Muscle of leg (tissue), 11 donors: ENCODE results near the gene TMEM131L. TPM values are rescaled to one million over a fixed set of nuclear protein-coding genes. Genes with fewer than 3 reads are reported as not detected.

Source experiments
- DNase-seq: peaks from one replicate; pipeline ENCODE4 v3.0.0; 2013
- H3K27ac ChIP-seq: one replicate; pipeline ENCODE4 v1.5.1; 2013; ENCODE audit warnings: mild to moderate bottlenecking, low read length, control low read depth
- H3K27me3 ChIP-seq: one replicate; pipeline ENCODE4 v1.6.1; 2013; ENCODE audit warnings: low read length; ENCODE audit not compliant: control insufficient read depth, insufficient read depth
- H3K36me3 ChIP-seq: one replicate; pipeline ENCODE4 v1.6.1; 2013; ENCODE audit warnings: low read length; ENCODE audit not compliant: control insufficient read depth, insufficient read depth
- H3K4me1 ChIP-seq: one replicate; pipeline ENCODE4 v1.6.1; 2013; ENCODE audit warnings: low read length; ENCODE audit not compliant: control insufficient read depth, insufficient read depth
- H3K4me3 ChIP-seq: one replicate; pipeline ENCODE4 v1.5.1; 2013; ENCODE audit warnings: low read length, control low read depth
- H3K9me3 ChIP-seq: replicated peaks from 2 replicates; pipeline ENCODE4 v1.6.1; 2013; ENCODE audit warnings: low read depth, low read length; ENCODE audit not compliant: control insufficient read depth
- WGBS: methylation state at CpG from one replicate; pipeline ENCODE4 v1.1.5; 2013; ENCODE audit warnings: missing lambda C conversion rate; ENCODE audit not compliant: insufficient coverage; 5-methylcytosine and 5-hydroxymethylcytosine counted together
- polyA plus RNA-seq, 8 donors: library from polyadenylated mRNA; unstranded; fragments of 120-200 nt; gene quantifications; one replicate each; pipeline versions ENCODE4 v1.2.1 to v1.2.3, GENCODE V29; 2013; ENCODE audit warnings: inconsistent platforms in 1 of 8, low replicate concordance in 1 of 8; ENCODE audit not compliant: insufficient read length in 8 of 8, insufficient read depth in 1 of 8
- total RNA-seq: library from RNA; stranded (reverse); fragments of 120-200 nt; gene quantifications from one replicate; pipeline ENCODE4 v1.2.4, GENCODE V29; 2013

Gene TMEM131L
- total and polyA plus RNA-seq, 9 donors = 35.1 to 69.6 (median 43.1) TPM

DNA sequence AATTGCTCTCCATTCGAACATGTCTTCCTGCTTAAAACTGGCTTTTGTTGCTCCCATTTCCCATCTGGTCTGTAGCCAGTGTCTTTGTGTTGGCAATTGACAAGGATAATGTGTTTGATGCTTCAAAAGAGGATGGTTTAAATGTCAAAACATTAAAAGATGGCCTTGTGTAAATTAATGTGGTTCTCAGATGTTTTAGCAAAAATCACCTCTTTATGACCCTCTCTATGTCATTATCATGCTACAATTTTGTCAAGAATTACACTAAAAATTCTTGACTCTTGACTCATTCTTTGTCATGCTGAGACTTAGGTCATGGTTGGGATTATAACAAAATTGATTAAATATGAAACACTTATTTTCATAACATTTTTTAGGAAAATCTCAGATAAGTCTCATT is 47.4 kb downstream of the TMEM131L start:
- H3K27me3 ChIP-seq = no peaks in the 10 kb centered on the region
- no CpG with 5 or more reads among the region's 1 CpG for WGBS
- peaks cover 9% of the 10 kb centered on the region for H3K4me1 ChIP-seq
- DNase-seq = no peak
- H3K36me3 ChIP-seq = peaks cover 3% of the 10 kb centered on the region
- H3K27ac ChIP-seq = no peak overlapping the region
- no peaks in the 10 kb centered on the region for H3K9me3 ChIP-seq
- H3K4me3 ChIP-seq = no peak overlapping the region

- Histone ChIP-seq H3K4me1 (peaks cover 13% of the 10 kb centered on the region), H3K36me3 (no peaks in the 10 kb centered on the region), H3K9me3 (no peaks in the 10 kb centered on the region), H3K27ac (peak overlapping the region; percentile 54), H3K27me3 (no peaks in the 10 kb centered on the region), H3K4me3 (no peak overlapping the region)
- 50% methylated on average over 1 of the region's 3 CpGs for WGBS
- DNase-seq = no peak
These were observed 47.9 kb downstream of the TMEM131L start for GRCh38 chr4:153514001-153514526.

DNA sequence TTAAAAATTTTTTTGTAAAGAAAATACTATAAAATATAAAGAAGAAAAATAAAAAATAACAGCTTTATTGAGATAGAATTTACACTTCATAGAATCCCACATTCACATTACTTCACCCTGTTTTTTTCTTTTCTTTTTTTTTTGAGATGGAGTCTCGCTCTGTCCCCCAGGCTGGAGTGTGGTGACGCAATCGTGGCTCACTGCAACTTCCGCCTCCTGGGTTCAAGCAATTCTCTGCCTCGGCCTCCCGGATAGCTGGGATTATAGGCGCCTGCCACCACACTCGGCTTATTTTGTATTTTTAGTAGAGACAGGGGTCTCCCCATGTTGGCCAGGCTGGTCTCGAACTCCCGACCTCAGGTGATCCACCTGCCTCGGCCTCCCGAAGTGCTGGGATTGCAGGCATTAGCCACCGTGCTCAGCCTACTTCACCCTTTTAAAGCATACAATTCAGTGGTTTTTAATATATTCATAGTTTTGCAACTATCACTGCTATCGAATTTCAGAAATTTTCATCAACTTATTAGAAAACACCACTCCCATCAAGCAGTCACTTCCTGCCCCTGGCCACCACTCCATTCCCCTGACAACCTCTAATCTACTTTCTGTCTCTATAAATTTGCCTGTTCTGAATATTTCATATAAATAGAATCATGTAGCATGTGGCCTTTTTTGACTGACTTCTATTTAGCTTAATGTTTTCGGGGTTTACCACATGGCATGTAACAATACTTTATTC is 48.7 kb downstream of the TMEM131L start:
- H3K36me3 ChIP-seq = no peaks in the 10 kb centered on the region
- 100% methylated on average over 1 of the region's 15 CpGs for WGBS
- no peak overlapping the region for H3K4me3 ChIP-seq
- peaks cover 8% of the 10 kb centered on the region for H3K4me1 ChIP-seq
- H3K9me3 ChIP-seq = no peaks in the 10 kb centered on the region
- H3K27me3 ChIP-seq = no peaks in the 10 kb centered on the region
- DNase-seq = no peak
- H3K27ac ChIP-seq = peak overlapping the region; percentile 18

- Histone ChIP-seq H3K36me3 (no peaks in the 10 kb centered on the region), H3K9me3 (no peaks in the 10 kb centered on the region), H3K4me1 (peaks cover 23% of the 10 kb centered on the region), H3K27ac (no peak overlapping the region), H3K4me3 (no peak overlapping the region), H3K27me3 (no peaks in the 10 kb centered on the region)
- DNase-seq = no peak
- no CpG with 5 or more reads among the region's 3 CpGs for WGBS
These were observed 51.0 kb downstream of the TMEM131L start for GRCh38 chr4:153517159-153517558.

DNA sequence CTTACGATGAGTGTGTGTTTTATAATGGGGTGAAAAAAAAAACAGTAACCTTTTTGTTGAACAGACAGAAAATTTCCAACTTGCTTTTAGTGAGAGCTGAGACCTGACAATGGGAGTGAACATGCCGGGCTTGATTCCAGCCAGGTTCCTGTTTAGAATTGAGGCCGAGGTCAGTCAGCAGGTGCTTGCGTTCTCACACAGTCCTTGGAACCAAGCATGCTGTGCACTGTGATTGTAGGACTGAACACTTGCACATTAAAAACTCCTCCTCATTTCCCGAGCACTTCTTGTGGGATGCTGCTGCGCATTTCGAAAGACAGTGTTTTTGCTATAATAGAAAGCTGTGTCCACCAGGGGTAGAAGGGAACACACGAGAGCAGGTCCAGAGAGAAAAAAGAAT is 51.8 kb downstream of the TMEM131L start:
- no peaks in the 10 kb centered on the region for H3K27me3 ChIP-seq
- no peak overlapping the region for H3K4me3 ChIP-seq
- no peak overlapping the region for H3K27ac ChIP-seq
- H3K9me3 ChIP-seq = no peaks in the 10 kb centered on the region
- 61% methylated on average over 3 of the region's 8 CpGs for WGBS
- peaks cover 27% of the 10 kb centered on the region for H3K4me1 ChIP-seq
- DNase-seq = no peak
- no peaks in the 10 kb centered on the region for H3K36me3 ChIP-seq

DNA sequence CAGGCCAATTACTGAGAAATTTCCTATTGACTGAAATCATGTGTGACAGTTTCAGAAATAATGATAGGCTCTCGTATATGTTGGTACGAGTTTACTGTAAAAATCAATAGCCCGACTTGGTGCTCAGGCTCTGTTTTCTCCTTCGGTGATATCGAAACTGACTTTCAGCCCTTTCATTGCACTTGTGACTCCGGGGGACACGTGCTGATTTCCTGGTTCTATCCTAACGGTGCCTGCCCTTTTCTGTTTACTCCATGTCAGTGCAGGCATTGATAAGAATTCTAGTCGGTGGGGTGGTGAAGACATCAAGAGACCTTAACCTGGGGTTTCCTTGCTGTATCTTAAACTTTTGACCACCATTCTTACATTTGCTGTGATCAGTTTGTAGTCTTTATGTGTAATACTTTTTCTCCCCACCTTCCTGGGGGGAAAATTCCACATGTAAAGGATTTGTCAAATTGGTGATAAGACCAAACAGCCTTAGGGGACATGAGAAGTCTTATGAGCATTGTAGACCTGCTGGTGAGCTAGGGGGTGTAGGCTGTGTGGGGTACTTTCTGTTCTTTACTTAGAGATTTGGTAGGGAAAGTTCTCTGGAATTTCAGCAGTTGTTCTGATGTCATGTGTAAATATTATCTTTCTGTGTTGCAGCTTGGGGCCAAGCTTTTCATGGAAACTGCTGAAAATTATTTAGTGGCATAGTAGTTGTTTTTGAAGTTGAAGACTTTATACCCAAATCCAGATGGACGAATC is 52.7 kb downstream of the TMEM131L start:
- no peak for DNase-seq
- H3K27ac ChIP-seq = peak overlapping the region; percentile 42
- 93% methylated on average over 6 of the region's 10 CpGs for WGBS
- no peaks in the 10 kb centered on the region for H3K9me3 ChIP-seq
- peaks cover 34% of the 10 kb centered on the region for H3K4me1 ChIP-seq
- no peaks in the 10 kb centered on the region for H3K27me3 ChIP-seq
- H3K36me3 ChIP-seq = no peaks in the 10 kb centered on the region
- no peak overlapping the region for H3K4me3 ChIP-seq

GRCh38 chr4:153519687-153520086 is 53.5 kb downstream of the TMEM131L start:
- Histone ChIP-seq H3K9me3 (no peaks in the 10 kb centered on the region), H3K4me1 (peaks cover 40% of the 10 kb centered on the region), H3K27ac (peak overlapping the region; percentile 1), H3K4me3 (no peak overlapping the region), H3K27me3 (no peaks in the 10 kb centered on the region), H3K36me3 (no peaks in the 10 kb centered on the region)
- no peak for DNase-seq
- no CpG with 5 or more reads among the region's 1 CpG for WGBS

DNA sequence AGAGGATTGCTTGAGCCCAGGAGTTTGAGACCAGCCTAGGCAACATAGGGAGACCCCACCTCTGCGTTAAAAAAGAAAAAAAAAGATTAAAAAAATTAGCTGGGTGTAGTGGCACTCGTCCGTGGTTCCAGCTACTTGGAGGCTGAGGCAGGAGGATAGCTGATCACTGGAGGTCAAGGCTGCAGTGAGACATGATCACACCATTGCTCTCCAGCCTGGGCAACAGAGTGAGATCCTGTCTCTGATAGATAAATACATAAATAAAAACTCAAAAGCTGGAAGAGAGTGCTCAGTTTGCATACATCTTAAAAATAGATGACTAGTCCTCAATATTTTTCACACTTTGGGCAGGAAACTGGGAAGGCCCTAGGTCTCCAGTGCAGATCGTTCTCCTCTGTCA is 54.1 kb downstream of the TMEM131L start:
- Histone ChIP-seq H3K27me3 (no peaks in the 10 kb centered on the region), H3K9me3 (no peaks in the 10 kb centered on the region), H3K36me3 (no peaks in the 10 kb centered on the region), H3K4me1 (peaks cover 40% of the 10 kb centered on the region), H3K27ac (peak overlapping the region; percentile 11), H3K4me3 (no peak overlapping the region)
- DNase-seq = no peak
- WGBS = no CpG with 5 or more reads among the region's 4 CpGs

DNA sequence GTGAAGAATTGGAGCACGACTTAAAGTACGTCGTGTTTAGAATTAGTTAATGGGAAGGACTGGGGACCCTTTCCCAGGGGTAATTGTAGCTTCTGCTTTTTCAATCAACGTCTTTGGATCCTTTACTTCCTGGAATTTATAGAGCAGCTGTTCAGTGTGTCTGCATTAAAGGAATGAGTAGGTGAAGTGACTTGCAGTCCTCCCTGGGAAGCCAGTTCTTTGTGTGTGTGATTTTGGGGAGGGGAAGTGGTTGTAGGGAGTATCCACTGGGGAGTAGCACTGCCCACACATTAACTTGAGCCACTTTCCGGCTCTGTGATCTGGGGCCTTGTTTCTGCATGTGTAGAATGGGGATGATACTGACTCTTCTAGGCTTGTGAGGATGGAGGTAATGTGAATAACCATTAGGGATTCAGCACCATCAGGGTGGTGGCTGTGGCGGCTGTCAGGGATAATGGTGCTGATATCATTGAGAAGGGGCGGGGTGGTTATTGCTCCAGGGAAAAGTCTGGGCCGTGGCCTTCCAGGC is 54.7 kb downstream of the TMEM131L start:
- H3K36me3 ChIP-seq = no peaks in the 10 kb centered on the region
- H3K27me3 ChIP-seq = no peaks in the 10 kb centered on the region
- H3K9me3 ChIP-seq = no peaks in the 10 kb centered on the region
- WGBS = 33% methylated on average over 1 of the region's 8 CpGs
- H3K4me3 ChIP-seq = no peak overlapping the region
- peak overlapping the region; percentile 11 for H3K27ac ChIP-seq
- peaks cover 40% of the 10 kb centered on the region for H3K4me1 ChIP-seq
- DNase-seq = no peak

DNA sequence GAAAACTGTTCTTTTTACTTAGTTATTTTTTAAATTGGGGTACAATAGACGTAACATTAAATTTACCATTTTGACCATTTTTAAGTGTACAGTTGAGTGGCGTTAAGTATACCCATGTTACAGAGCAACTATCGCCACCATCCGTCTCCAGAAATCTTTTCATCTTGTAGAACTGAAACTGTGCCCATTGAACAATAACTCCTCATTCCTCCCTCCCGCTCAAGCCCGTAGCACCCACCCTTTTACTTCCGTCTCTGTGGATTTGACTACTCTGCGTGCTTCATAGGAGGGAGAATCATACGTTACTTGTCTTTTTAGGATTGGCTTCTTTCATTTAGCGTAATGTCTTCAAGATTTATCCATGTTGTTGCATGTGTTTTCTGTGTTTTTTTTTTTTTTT is 55.3 kb downstream of the TMEM131L start:
- 70% methylated on average over 2 of the region's 10 CpGs for WGBS
- Histone ChIP-seq H3K36me3 (no peaks in the 10 kb centered on the region), H3K9me3 (no peaks in the 10 kb centered on the region), H3K4me1 (peaks cover 40% of the 10 kb centered on the region), H3K27me3 (no peaks in the 10 kb centered on the region), H3K27ac (no peak overlapping the region), H3K4me3 (no peak overlapping the region)
- DNase-seq = no peak
